Tibial nerve (tissue), 4 donors: ENCODE measurements around the gene COL25A1. TPM values are rescaled to one million over a fixed set of nuclear protein-coding genes. Genes with fewer than 3 reads are reported as not detected.

Experiments used
- DNase-seq, 2 donors: peaks; one replicate each; pipeline ENCODE4 v3.0.0-alpha.2; 2019; ENCODE audit warnings: low spot score in 2 of 2
- H3K27ac ChIP-seq, 4 donors: fragments of 200-600 bp; sonication (generic) in 3 of 4; one replicate each; pipeline ENCODE4 v1.5.1; 2017 to 2019; ENCODE audit warnings: mild to moderate bottlenecking in 1 of 4
- H3K27me3 ChIP-seq, 2 donors: fragments of 200-600 bp; sonication (generic) in 1 of 2; one replicate each; pipeline versions ENCODE4 v1.5.1 to v1.6.0; 2017 to 2019
- H3K36me3 ChIP-seq, 3 donors: fragments of 200-600 bp; sonication (generic); one replicate each; pipeline ENCODE4 v1.5.1; 2018 to 2019
- H3K4me1 ChIP-seq, 4 donors: fragments of 200-600 bp; sonication (generic) in 3 of 4; one replicate each; pipeline ENCODE4 v1.5.1; 2017 to 2019
- H3K4me3 ChIP-seq, 4 donors: fragments of 200-600 bp; sonication (generic) in 3 of 4; one replicate each; pipeline ENCODE4 v1.5.1; 2017 to 2019; ENCODE audit warnings: mild to moderate bottlenecking in 1 of 4, moderate library complexity in 1 of 4
- H3K9me3 ChIP-seq, 4 donors: fragments of 200-600 bp; sonication (generic) in 3 of 4; one replicate each; pipeline ENCODE4 v1.5.1; 2017 to 2019
- CTCF ChIP-seq, 5 experiments: fragments of 200-600 bp in 3 of 5; fragments of 450-650 bp in 2 of 5; sonication (generic) in 3 of 5; IDR thresholded peaks; one replicate each; pipeline ENCODE4 v1.5.1; 2016 to 2019; ENCODE audit warnings: antibody characterized with exemption in 5 of 5, mild to moderate bottlenecking in 3 of 5, moderate library complexity in 2 of 5
- EP300 ChIP-seq, 2 donors: sonication (generic); formaldehyde crosslinking; IDR thresholded peaks; one replicate each; pipeline ENCODE4 v1.6.1; 2017; ENCODE audit warnings: antibody characterized with exemption in 2 of 2, mild to moderate bottlenecking in 1 of 2
- POLR2A ChIP-seq, 2 donors: fragments of 450-650 bp; IDR thresholded peaks; one replicate each; pipeline ENCODE4 v1.6.1; 2017; ENCODE audit warnings: antibody characterized with exemption in 2 of 2, mild to moderate bottlenecking in 2 of 2, moderate library complexity in 2 of 2
- WGBS, 2 donors: methylation state at CpG; one replicate each; pipeline ENCODE4 v1.1.5; 2018; 5-methylcytosine and 5-hydroxymethylcytosine counted together
- total RNA-seq, 4 donors: library from RNA; depleted of rRNA; stranded (reverse); fragments of >200 nt; gene quantifications; one replicate each; pipeline ENCODE4 v1.1.0, GENCODE V29; 2016

Gene COL25A1
- total RNA-seq, 4 donors from 2014 or later: 1.5 to 4.1 (median 2.3) TPM

GRCh38 chr4:108972613-108973283 is 329.7 kb downstream of the COL25A1 start:
- no peak for DNase-seq
- Histone ChIP-seq H3K27ac (no peak overlapping the region), H3K27me3 (no peaks in the 10 kb centered on the region), H3K36me3 (no peaks in the 10 kb centered on the region), H3K9me3 (no peaks in the 10 kb centered on the region), H3K4me3 (no peak overlapping the region), H3K4me1 (no peaks in the 10 kb centered on the region)
- TF ChIP-seq POLR2A (IDR thresholded peaks at IDR 0.05) (no peak), EP300 (IDR thresholded peaks at IDR 0.05) (no peak), CTCF (IDR thresholded peaks at IDR 0.05) (no peak)
- 71 to 79% methylated on average over 5 of the region's 5 CpGs for WGBS, 2 donors

DNA sequence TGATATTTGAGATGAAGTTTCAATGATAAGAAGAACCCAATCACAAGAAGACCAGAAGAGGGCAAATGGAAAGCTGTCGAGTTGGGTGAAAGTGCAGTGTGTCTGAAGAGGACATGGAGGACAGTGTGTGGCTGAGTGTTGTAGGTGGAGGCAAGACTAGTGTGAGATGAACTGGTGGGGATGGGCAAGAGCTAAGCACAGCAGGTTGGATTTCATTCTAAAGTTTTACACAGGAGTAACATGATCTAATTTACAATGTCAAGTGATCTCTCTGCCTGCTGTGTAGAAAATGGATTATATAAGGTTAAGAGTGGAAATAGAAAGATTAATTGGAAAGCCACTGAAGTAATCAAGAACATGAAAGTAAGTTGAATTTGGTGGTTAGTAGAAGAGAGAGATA is 331.0 kb downstream of the COL25A1 start:
- 0% methylated on average over 1 of the region's 1 CpG for WGBS, 2 donors
- no peak for TF ChIP-seq EP300 (IDR thresholded peaks at IDR 0.05)
- TF ChIP-seq POLR2A (IDR thresholded peaks at IDR 0.05): no peak
- no peak for TF ChIP-seq CTCF (IDR thresholded peaks at IDR 0.05)
- Histone ChIP-seq H3K9me3 (no peaks in the 10 kb centered on the region), H3K27ac (no peak overlapping the region), H3K4me3 (no peak overlapping the region), H3K27me3 (no peaks in the 10 kb centered on the region), H3K36me3 (no peaks in the 10 kb centered on the region), H3K4me1 (no peaks in the 10 kb centered on the region)
- DNase-seq: no peak

DNA sequence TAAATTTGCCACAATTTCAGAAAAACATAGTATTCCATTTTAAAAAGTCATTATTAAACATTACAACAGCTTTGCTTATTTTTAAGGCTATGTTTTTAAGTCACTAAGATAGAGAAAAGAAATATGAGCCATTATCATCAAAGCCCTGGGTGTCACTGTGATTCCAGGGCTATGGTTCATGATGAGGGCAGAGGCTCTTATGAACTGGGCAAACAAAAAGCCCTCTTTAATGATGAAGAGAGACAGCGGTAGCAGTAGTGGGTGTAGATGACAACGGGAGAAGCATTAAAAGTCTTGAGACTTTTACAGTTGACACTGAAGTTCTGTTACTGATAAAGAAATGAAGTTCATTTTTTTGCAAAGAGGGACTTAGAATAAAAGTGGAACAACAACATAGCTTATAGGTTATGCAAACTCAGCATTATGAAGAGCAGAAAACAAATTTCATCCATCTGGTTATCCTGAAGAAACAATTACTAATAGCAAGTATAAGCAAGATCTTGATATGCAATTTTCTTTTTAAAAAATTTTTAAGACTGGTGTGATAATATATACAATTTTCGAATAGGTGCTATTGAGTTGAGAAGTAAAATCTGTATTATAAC is 336.9 kb downstream of the COL25A1 start:
- Histone ChIP-seq H3K27me3 (no peaks in the 10 kb centered on the region), H3K4me1 (peaks cover 0 to 5% (median 0%) of the 10 kb centered on the region in 4 donors), H3K27ac (no peak overlapping the region), H3K9me3 (no peaks in the 10 kb centered on the region), H3K36me3 (no peaks in the 10 kb centered on the region), H3K4me3 (no peak overlapping the region)
- 37 to 46% methylated on average over 3 of the region's 3 CpGs for WGBS, 2 donors
- TF ChIP-seq CTCF (IDR thresholded peaks at IDR 0.05) (no peak), EP300 (IDR thresholded peaks at IDR 0.05) (no peak), POLR2A (IDR thresholded peaks at IDR 0.05) (no peak)
- no peak for DNase-seq

DNA sequence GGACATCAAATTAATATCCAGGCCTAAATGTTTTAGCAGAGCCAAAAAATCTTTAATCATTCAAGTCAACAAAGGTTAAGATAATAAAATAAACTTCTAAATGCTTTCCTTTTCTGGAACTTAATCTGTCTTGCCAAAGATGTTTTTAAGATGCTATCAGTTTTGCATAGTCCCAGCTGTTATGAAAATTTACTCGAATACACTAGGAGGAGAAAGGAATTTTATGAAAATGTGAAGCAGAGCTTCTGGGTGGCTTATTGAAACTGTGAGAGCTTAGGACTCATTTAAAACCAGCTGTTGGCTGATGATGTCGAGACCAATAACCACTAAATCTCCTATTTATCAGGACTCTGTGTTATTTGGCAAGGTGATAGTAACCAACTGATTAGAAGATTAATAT is 337.4 kb downstream of the COL25A1 start:
- 26 to 27% methylated on average over 2 of the region's 2 CpGs for WGBS, 2 donors
- no peak overlapping the region for H3K4me3 ChIP-seq
- no peaks in the 10 kb centered on the region for H3K27me3 ChIP-seq
- H3K36me3 ChIP-seq: no peaks in the 10 kb centered on the region
- no peak for DNase-seq
- TF ChIP-seq EP300 (IDR thresholded peaks at IDR 0.05) (no peak), POLR2A (IDR thresholded peaks at IDR 0.05) (no peak), CTCF (IDR thresholded peaks at IDR 0.05) (no peak)
- no peaks in the 10 kb centered on the region for H3K9me3 ChIP-seq
- peaks cover 0 to 5% (median 0%) of the 10 kb centered on the region in 4 donors for H3K4me1 ChIP-seq
- no peak overlapping the region for H3K27ac ChIP-seq

- H3K4me1 ChIP-seq: peaks cover 0 to 5% (median 0%) of the 10 kb centered on the region in 4 donors
- H3K9me3 ChIP-seq: no peaks in the 10 kb centered on the region
- no peak overlapping the region for H3K4me3 ChIP-seq
- H3K27me3 ChIP-seq: no peaks in the 10 kb centered on the region
- no peak for DNase-seq
- TF ChIP-seq POLR2A (IDR thresholded peaks at IDR 0.05) (no peak), EP300 (IDR thresholded peaks at IDR 0.05) (no peak), CTCF (IDR thresholded peaks at IDR 0.05) (no peak)
- 85 to 91% methylated on average over 1 of the region's 1 CpG for WGBS, 2 donors
- H3K27ac ChIP-seq: no peak overlapping the region
- H3K36me3 ChIP-seq: no peaks in the 10 kb centered on the region
Measured at GRCh38 chr4:108963910-108964309, 338.5 kb downstream of the COL25A1 start.
